Epithelial cell of esophagus (primary cell): ENCODE measurements around the gene ARFGAP2.

Experiments
- DNase-seq: peaks from one replicate; pipeline ENCODE4 v3.0.0; 2010; ENCODE audit warnings: low read depth
- H3K4me3 ChIP-seq: 2 replicates; pipeline ENCODE4 v1.5.1; 2011; ENCODE audit warnings: mild to moderate bottlenecking, low read length, control low read depth
- CTCF ChIP-seq: IDR thresholded peaks from 2 replicates; pipeline ENCODE4 v1.5.1; 2011; ENCODE audit warnings: low read depth, mild to moderate bottlenecking, low read length, control low read depth, inconsistent platforms; ENCODE audit not compliant: insufficient read depth; ENCODE audit errors: missing control alignments

The ARFGAP2 gene

GRCh38 chr11:47165253-47165840 lies 11.3 kb downstream of the ARFGAP2 start:
- no peak for DNase-seq
- no peak overlapping the region for H3K4me3 ChIP-seq
- TF ChIP-seq CTCF: no peak

- TF ChIP-seq CTCF: no peak
- no peak overlapping the region for H3K4me3 ChIP-seq
- no peak for DNase-seq
Measured at GRCh38 chr11:47164321-47164720, 12.4 kb downstream of the ARFGAP2 start.

GRCh38 chr11:47163898-47164297 lies 12.8 kb downstream of the ARFGAP2 start:
- no peak for DNase-seq
- no peak overlapping the region for H3K4me3 ChIP-seq
- TF ChIP-seq CTCF: no peak

- no peak for DNase-seq
- H3K4me3 ChIP-seq: no peak overlapping the region
- no peak for TF ChIP-seq CTCF
Measured at GRCh38 chr11:47163193-47163592, 13.5 kb downstream of the ARFGAP2 start.

- DNase-seq: no peak
- no peak overlapping the region for H3K4me3 ChIP-seq
- no peak for TF ChIP-seq CTCF
Measured at GRCh38 chr11:47162426-47162825, 14.3 kb downstream of the ARFGAP2 start.

GRCh38 chr11:47161890-47162289 lies 14.8 kb downstream of the ARFGAP2 start:
- DNase-seq: no peak

More at GRCh38 chr11:47161890-47162289, 14.8 kb downstream of the ARFGAP2 start:
- H3K4me3 ChIP-seq: no peak overlapping the region
- no peak for TF ChIP-seq CTCF
